Natural killer cell (primary cell): ENCODE results near the gene COL1A2. TPM values are rescaled to one million over a fixed set of nuclear protein-coding genes. Genes with fewer than 3 reads are reported as not detected.

Experiments
- ATAC-seq, 3 donors: fragments of 150-1000 bp in 2 of 3; fragments of 200-7000 bp in 1 of 3; cut with Tn5 transposase; 1 replicate in 1 of 3; 2 replicates in 2 of 3; pipeline ENCODE4 v1.10.0; 2021; ENCODE audit warnings: mild to moderate bottlenecking in 2 of 3, moderate library complexity in 2 of 3
- DNase-seq, 2 donors: peaks; one replicate each; pipeline versions ENCODE4 v3.0.0 to v3.0.0-alpha.2; 2013 to 2021; ENCODE audit warnings: mixed read lengths in 1 of 2
- H3K27ac ChIP-seq: one replicate; pipeline ENCODE4 v1.5.1; 2013; ENCODE audit warnings: mild to moderate bottlenecking, low read length
- H3K27me3 ChIP-seq: one replicate; pipeline ENCODE4 v1.6.1; 2013; ENCODE audit warnings: low read length; ENCODE audit not compliant: control insufficient read depth, insufficient read depth
- H3K36me3 ChIP-seq: one replicate; pipeline ENCODE4 v1.6.1; 2013; ENCODE audit warnings: low read length; ENCODE audit not compliant: control insufficient read depth, insufficient read depth
- H3K4me1 ChIP-seq: one replicate; pipeline ENCODE4 v1.6.1; 2013; ENCODE audit warnings: low read length; ENCODE audit not compliant: control insufficient read depth, insufficient read depth
- H3K4me3 ChIP-seq: one replicate; pipeline ENCODE4 v1.5.1; 2013; ENCODE audit warnings: low read length
- H3K9me3 ChIP-seq: one replicate; pipeline ENCODE4 v1.6.1; 2013; ENCODE audit warnings: low read length; ENCODE audit not compliant: control insufficient read depth, insufficient read depth
- H3K27ac Mint-ChIP-seq, 2 donors: one replicate each; pipeline ENCODE4 v1.8.0; 2022; ENCODE audit warnings: mild to moderate bottlenecking in 2 of 2, mixed read lengths in 2 of 2, moderate library complexity in 1 of 2
- H3K27me3 Mint-ChIP-seq, 2 donors: one replicate each; pipeline ENCODE4 v1.8.0; 2022; ENCODE audit warnings: low read depth in 2 of 2, mixed read lengths in 2 of 2
- H3K36me3 Mint-ChIP-seq: one replicate; pipeline ENCODE4 v1.8.0; 2022; ENCODE audit warnings: mixed read lengths
- H3K4me1 Mint-ChIP-seq, 2 donors: one replicate each; pipeline ENCODE4 v1.8.0; 2022; ENCODE audit warnings: mixed read lengths in 2 of 2
- H3K4me3 Mint-ChIP-seq: one replicate; pipeline ENCODE4 v1.8.0; 2022; ENCODE audit warnings: mild to moderate bottlenecking, moderate library complexity, mixed read lengths
- H3K9me3 Mint-ChIP-seq, 2 donors: one replicate each; pipeline ENCODE4 v1.8.0; 2022; ENCODE audit warnings: mixed read lengths in 2 of 2
- WGBS: methylation state at CpG from one replicate; pipeline ENCODE4 v1.1.7; 2013; ENCODE audit warnings: missing lambda C conversion rate; ENCODE audit not compliant: insufficient coverage; 5-methylcytosine and 5-hydroxymethylcytosine counted together
- intact Hi-C: fragments of 100-400 bp; cut with micrococcal nuclease; formaldehyde crosslinking; loops from one replicate; pipeline ENCODE4 v1.14.2; 2022
- total RNA-seq, 4 donors: library from RNA; stranded (reverse); fragments of 120-200 nt in 1 of 4; gene quantifications; one replicate each; pipeline versions ENCODE4 v1.2.3 to v1.2.4, GENCODE V29; 2013 to 2022
- TF ChIP-seq, protein P1 (sequence below): fragments of 200-600 bp; IDR thresholded peaks from one replicate; pipeline ENCODE4 v1.8.0; 2022; ENCODE audit warnings: antibody characterized with exemption

COL1A2 gene
- total RNA-seq, 3 donors from 2014 or later (not counting 1 experiment from before 2014, with no cell fraction given): not detected

DNA sequence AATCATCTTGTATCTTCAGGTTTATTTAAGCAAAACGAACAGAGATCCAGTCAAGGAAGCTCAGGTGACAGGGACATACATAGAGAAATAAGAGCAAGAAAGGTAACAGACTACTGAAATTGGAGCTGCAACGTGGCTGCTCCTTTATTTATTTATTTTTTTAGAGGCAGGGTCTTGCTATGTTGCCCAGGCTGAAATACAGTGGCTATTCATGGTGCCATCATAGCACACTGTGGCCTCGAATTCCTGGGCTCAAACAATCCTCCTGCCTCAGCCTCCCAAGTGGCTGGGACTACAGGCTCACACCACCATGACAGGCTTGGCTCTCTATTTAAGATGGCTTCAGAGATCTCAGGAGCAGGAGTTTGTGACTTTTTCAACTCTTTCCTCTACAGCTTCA, 46.4 kb downstream of the COL1A2 start:
- ATAC-seq: no peak
- no peak overlapping the region for H3K27ac Mint-ChIP-seq
- Histone ChIP-seq H3K27me3 (peaks cover 6% of the 10 kb centered on the region), H3K4me3 (no peak overlapping the region), H3K9me3 (no peaks in the 10 kb centered on the region), H3K27ac (no peak overlapping the region), H3K36me3 (no peaks in the 10 kb centered on the region), H3K4me1 (no peaks in the 10 kb centered on the region)
- no peaks in the 10 kb centered on the region for H3K9me3 Mint-ChIP-seq
- DNase-seq: no peak
- intact Hi-C loops: no loop called here
- no peaks in the 10 kb centered on the region for H3K36me3 Mint-ChIP-seq
- peaks cover 0 to 2% of the 10 kb centered on the region in 2 donors for H3K4me1 Mint-ChIP-seq
- no peak overlapping the region for H3K4me3 Mint-ChIP-seq
- TF ChIP-seq, protein P1, sequence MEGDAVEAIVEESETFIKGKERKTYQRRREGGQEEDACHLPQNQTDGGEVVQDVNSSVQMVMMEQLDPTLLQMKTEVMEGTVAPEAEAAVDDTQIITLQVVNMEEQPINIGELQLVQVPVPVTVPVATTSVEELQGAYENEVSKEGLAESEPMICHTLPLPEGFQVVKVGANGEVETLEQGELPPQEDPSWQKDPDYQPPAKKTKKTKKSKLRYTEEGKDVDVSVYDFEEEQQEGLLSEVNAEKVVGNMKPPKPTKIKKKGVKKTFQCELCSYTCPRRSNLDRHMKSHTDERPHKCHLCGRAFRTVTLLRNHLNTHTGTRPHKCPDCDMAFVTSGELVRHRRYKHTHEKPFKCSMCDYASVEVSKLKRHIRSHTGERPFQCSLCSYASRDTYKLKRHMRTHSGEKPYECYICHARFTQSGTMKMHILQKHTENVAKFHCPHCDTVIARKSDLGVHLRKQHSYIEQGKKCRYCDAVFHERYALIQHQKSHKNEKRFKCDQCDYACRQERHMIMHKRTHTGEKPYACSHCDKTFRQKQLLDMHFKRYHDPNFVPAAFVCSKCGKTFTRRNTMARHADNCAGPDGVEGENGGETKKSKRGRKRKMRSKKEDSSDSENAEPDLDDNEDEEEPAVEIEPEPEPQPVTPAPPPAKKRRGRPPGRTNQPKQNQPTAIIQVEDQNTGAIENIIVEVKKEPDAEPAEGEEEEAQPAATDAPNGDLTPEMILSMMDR: no peak
- H3K27me3 Mint-ChIP-seq: peaks cover 21 to 39% of the 10 kb centered on the region in 2 donors
- 66% methylated on average over 3 of the region's 3 CpGs for WGBS

GRCh38 chr7:94442639-94443038, 47.9 kb downstream of the COL1A2 start:
- ATAC-seq: no peak
- Histone ChIP-seq H3K4me3 (no peak overlapping the region), H3K9me3 (no peaks in the 10 kb centered on the region), H3K4me1 (no peaks in the 10 kb centered on the region), H3K36me3 (no peaks in the 10 kb centered on the region), H3K27ac (no peak overlapping the region), H3K27me3 (peaks cover 4% of the 10 kb centered on the region)
- TF ChIP-seq, protein P1: no peak
- WGBS: 82% methylated on average over 3 of the region's 3 CpGs
- no peaks in the 10 kb centered on the region for H3K36me3 Mint-ChIP-seq
- peaks cover 15 to 30% of the 10 kb centered on the region in 2 donors for H3K27me3 Mint-ChIP-seq
- no peaks in the 10 kb centered on the region for H3K9me3 Mint-ChIP-seq
- H3K27ac Mint-ChIP-seq: no peak overlapping the region
- intact Hi-C loops: no loop called here
- no peak for DNase-seq
- H3K4me1 Mint-ChIP-seq: no peaks in the 10 kb centered on the region
- no peak overlapping the region for H3K4me3 Mint-ChIP-seq

DNA sequence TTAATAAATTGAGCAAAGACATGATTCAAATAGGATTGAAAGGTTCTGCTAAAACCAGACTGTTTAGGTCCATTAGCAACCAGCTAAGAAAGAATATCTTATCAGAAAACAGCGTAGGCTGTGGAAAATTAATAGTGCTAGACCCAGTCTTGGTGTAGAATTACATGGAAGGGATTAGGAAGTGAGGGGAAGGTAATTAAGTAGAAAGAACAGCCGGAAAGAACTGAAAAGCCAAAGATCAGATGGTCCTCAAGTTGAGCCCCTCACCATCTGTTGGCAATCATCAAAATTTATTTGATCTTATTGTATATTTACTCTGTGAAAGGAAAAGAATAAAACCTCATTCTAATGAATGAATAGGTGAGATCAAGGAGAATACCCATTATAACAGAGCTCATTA, 50.1 kb downstream of the COL1A2 start:
- H3K27ac Mint-ChIP-seq: no peak overlapping the region
- DNase-seq: no peak

More for the DNA sequence above, 50.1 kb downstream of the COL1A2 start:
- Mint-ChIP-seq H3K4me1 (no peaks in the 10 kb centered on the region), H3K4me3 (no peak overlapping the region), H3K9me3 (no peaks in the 10 kb centered on the region), H3K27me3 (peaks cover 9 to 30% of the 10 kb centered on the region in 2 donors), H3K36me3 (no peaks in the 10 kb centered on the region)
- TF ChIP-seq, protein P1: no peak
- intact Hi-C loops: no loop called here
- ATAC-seq: no peak
- Histone ChIP-seq H3K27ac (no peak overlapping the region), H3K36me3 (no peaks in the 10 kb centered on the region), H3K4me1 (no peaks in the 10 kb centered on the region), H3K9me3 (no peaks in the 10 kb centered on the region), H3K4me3 (no peak overlapping the region), H3K27me3 (peaks cover 4% of the 10 kb centered on the region)
- WGBS: 81% methylated on average over 2 of the region's 2 CpGs
